H9 (cell line): ENCODE data around the gene ZDHHC3. TPM values are rescaled to one million over a fixed set of nuclear protein-coding genes. Genes with fewer than 3 reads are reported as not detected.

Experiments
- DNase-seq: peaks from one replicate; pipeline ENCODE4 v3.0.0-alpha.2; 2017
- H2AFZ ChIP-seq: one replicate; pipeline ENCODE4 v1.6.1; 2013; ENCODE audit warnings: mild to moderate bottlenecking, low read length, control low read depth, moderate library complexity
- H2AK5ac ChIP-seq: 2 replicates; pipeline ENCODE4 v1.6.1; 2013; ENCODE audit warnings: low read length, control low read depth, mixed read lengths; ENCODE audit not compliant: insufficient read length
- H2BK120ac ChIP-seq: one replicate; pipeline ENCODE4 v1.6.1; 2013; ENCODE audit warnings: low read depth, mild to moderate bottlenecking, low read length, control low read depth, inconsistent platforms; ENCODE audit not compliant: poor library complexity, severe bottlenecking
- H2BK12ac ChIP-seq: 2 replicates; pipeline ENCODE4 v1.6.1; 2013; ENCODE audit warnings: low read length, control low read depth, mixed read lengths, low read depth; ENCODE audit not compliant: insufficient read length
- H2BK15ac ChIP-seq: 2 replicates; pipeline ENCODE4 v1.6.1; 2013; ENCODE audit warnings: low read depth, low read length, control low read depth
- H2BK20ac ChIP-seq: one replicate; pipeline ENCODE4 v1.6.1; 2013; ENCODE audit warnings: low read depth, mild to moderate bottlenecking, low read length, control low read depth, inconsistent platforms; ENCODE audit not compliant: poor library complexity, severe bottlenecking
- H2BK5ac ChIP-seq: 2 replicates; pipeline ENCODE4 v1.6.1; 2013; ENCODE audit warnings: low read length, control low read depth, mixed read lengths; ENCODE audit not compliant: insufficient read length
- H3K14ac ChIP-seq: 2 replicates; pipeline ENCODE4 v1.6.1; 2013; ENCODE audit warnings: low read length, control low read depth; ENCODE audit not compliant: insufficient read depth
- H3K18ac ChIP-seq: 2 replicates; pipeline ENCODE4 v1.6.1; 2013; ENCODE audit warnings: low read depth, mild to moderate bottlenecking, mixed read lengths, low read length, control low read depth; ENCODE audit not compliant: insufficient read length
- H3K23ac ChIP-seq: 2 replicates; pipeline ENCODE4 v1.6.1; 2013; ENCODE audit warnings: low read length, control low read depth, mixed read lengths, low read depth; ENCODE audit not compliant: insufficient read length
- H3K23me2 ChIP-seq: 2 replicates; pipeline ENCODE4 v1.6.1; 2013; ENCODE audit warnings: low read depth, mild to moderate bottlenecking, mixed read lengths, low read length, control low read depth; ENCODE audit not compliant: insufficient read length, poor library complexity, severe bottlenecking
- H3K27ac ChIP-seq: 2 replicates; pipeline ENCODE4 v1.5.1; 2013; ENCODE audit warnings: low read length, control low read depth, mixed read lengths, low read depth; ENCODE audit not compliant: insufficient read length
- H3K27me3 ChIP-seq: 2 replicates; pipeline ENCODE4 v1.6.1; 2013; ENCODE audit warnings: low read length, control low read depth, inconsistent platforms; ENCODE audit not compliant: insufficient read depth
- H3K4ac ChIP-seq: 2 replicates; pipeline ENCODE4 v1.6.1; 2013; ENCODE audit warnings: low read depth, mild to moderate bottlenecking, control low read depth, inconsistent platforms, low read length, moderate library complexity
- H3K4me1 ChIP-seq: 2 replicates; pipeline ENCODE4 v1.6.1; 2013; ENCODE audit warnings: low read length, control low read depth, inconsistent platforms; ENCODE audit not compliant: insufficient read depth
- H3K4me2 ChIP-seq: 2 replicates; pipeline ENCODE4 v1.6.1; 2013; ENCODE audit warnings: low read length, control low read depth, mixed read lengths; ENCODE audit not compliant: insufficient read length, insufficient read depth
- H3K56ac ChIP-seq: 2 replicates; pipeline ENCODE4 v1.6.1; 2013; ENCODE audit warnings: low read depth, mild to moderate bottlenecking, mixed read lengths, low read length, control low read depth; ENCODE audit not compliant: insufficient read length
- H3K79me1 ChIP-seq: 2 replicates; pipeline ENCODE4 v1.6.1; 2013; ENCODE audit warnings: low read depth, mild to moderate bottlenecking, moderate library complexity, low read length, control low read depth, inconsistent platforms; ENCODE audit not compliant: insufficient read depth, poor library complexity, severe bottlenecking
- H3K79me2 ChIP-seq: 2 replicates; pipeline ENCODE4 v1.6.1; 2013; ENCODE audit warnings: low read length, control low read depth, inconsistent platforms; ENCODE audit not compliant: insufficient read depth
- H3K9ac ChIP-seq: 2 replicates; pipeline ENCODE4 v1.6.1; 2013; ENCODE audit warnings: low read length, control low read depth, mixed read lengths; ENCODE audit not compliant: insufficient read length; ENCODE audit errors: extremely low read depth
- H3K9me3 ChIP-seq: one replicate; pipeline ENCODE4 v1.6.1; 2013; ENCODE audit warnings: low read depth, low read length, inconsistent platforms; ENCODE audit not compliant: control insufficient read depth
- H3T11ph ChIP-seq: one replicate; pipeline ENCODE4 v1.6.1; 2013; ENCODE audit warnings: mild to moderate bottlenecking, low read length, control low read depth, inconsistent platforms
- H4K20me1 ChIP-seq: one replicate; pipeline ENCODE4 v1.6.1; 2013; ENCODE audit not compliant: control insufficient read depth, insufficient read length, insufficient read depth
- H4K5ac ChIP-seq: 2 replicates; pipeline ENCODE4 v1.6.1; 2013; ENCODE audit warnings: low read depth, mild to moderate bottlenecking, mixed read lengths, low read length, control low read depth; ENCODE audit not compliant: insufficient read length
- H4K8ac ChIP-seq: replicated peaks from 2 replicates; pipeline ENCODE4 v1.6.1; 2013; ENCODE audit warnings: low read length, control low read depth, mixed read lengths, low read depth; ENCODE audit not compliant: insufficient read length
- H4K91ac ChIP-seq: 2 replicates; pipeline ENCODE4 v1.6.1; 2013; ENCODE audit warnings: low read depth, mild to moderate bottlenecking, moderate library complexity, mixed read lengths, low read length, control low read depth; ENCODE audit not compliant: insufficient read length
- H3K27ac Mint-ChIP-seq, 3 experiments: 2 replicates in 2 of 3; 3 replicates in 1 of 3; pipeline ENCODE4 v1.8.0; 2020 to 2021; ENCODE audit warnings: mixed read lengths in 3 of 3, mild to moderate bottlenecking in 1 of 3, moderate library complexity in 1 of 3
- H3K27me3 Mint-ChIP-seq: 2 replicates; pipeline ENCODE4 v1.8.0; 2021; ENCODE audit warnings: low read depth, mild to moderate bottlenecking, moderate library complexity, mixed read lengths
- H3K36me3 Mint-ChIP-seq, 3 experiments: 2 replicates in 2 of 3; 3 replicates in 1 of 3; pipeline ENCODE4 v1.8.0; 2020 to 2021; ENCODE audit warnings: low read depth in 3 of 3, mixed read lengths in 3 of 3; ENCODE audit not compliant: insufficient read depth in 1 of 3
- H3K4me1 Mint-ChIP-seq, 2 experiments: 2 replicates each; pipeline ENCODE4 v1.8.0; 2020; ENCODE audit warnings: mixed read lengths in 2 of 2
- H3K4me3 Mint-ChIP-seq, 2 experiments: 2 replicates in 1 of 2; 3 replicates in 1 of 2; pipeline ENCODE4 v1.8.0; 2020 to 2021; ENCODE audit warnings: mild to moderate bottlenecking in 2 of 2, mixed read lengths in 2 of 2, moderate library complexity in 1 of 2
- H3K9me3 Mint-ChIP-seq, 2 experiments: 2 replicates in 1 of 2; 3 replicates in 1 of 2; pipeline ENCODE4 v1.8.0; 2020; ENCODE audit warnings: mild to moderate bottlenecking in 2 of 2, mixed read lengths in 2 of 2, moderate library complexity in 1 of 2
- WGBS: extraction: QIAGEN DNeasy Blood & Tissue Kit; methylation state at CpG from one replicate; pipeline ENCODE4 v1.1.7; 2013; ENCODE audit warnings: missing lambda C conversion rate, low lambda C conversion rate, mixed read lengths; ENCODE audit not compliant: insufficient read length; ENCODE audit errors: extremely low coverage; 5-methylcytosine and 5-hydroxymethylcytosine counted together
- total RNA-seq: library from RNA; stranded (reverse); gene quantifications from 2 replicates; pipeline ENCODE4 v1.2.1, GENCODE V29; 2021
- TF ChIP-seq, protein P1 (sequence below): fragments of 200-600 bp; sonication (generic); conservative IDR thresholded peaks from 3 replicates; pipeline ENCODE4 v1.8.0; 2021; ENCODE audit warnings: antibody characterized with exemption, mild to moderate bottlenecking

The ZDHHC3 gene
- total RNA-seq, 1 experiment from 2014 or later: 71.3 TPM

DNA sequence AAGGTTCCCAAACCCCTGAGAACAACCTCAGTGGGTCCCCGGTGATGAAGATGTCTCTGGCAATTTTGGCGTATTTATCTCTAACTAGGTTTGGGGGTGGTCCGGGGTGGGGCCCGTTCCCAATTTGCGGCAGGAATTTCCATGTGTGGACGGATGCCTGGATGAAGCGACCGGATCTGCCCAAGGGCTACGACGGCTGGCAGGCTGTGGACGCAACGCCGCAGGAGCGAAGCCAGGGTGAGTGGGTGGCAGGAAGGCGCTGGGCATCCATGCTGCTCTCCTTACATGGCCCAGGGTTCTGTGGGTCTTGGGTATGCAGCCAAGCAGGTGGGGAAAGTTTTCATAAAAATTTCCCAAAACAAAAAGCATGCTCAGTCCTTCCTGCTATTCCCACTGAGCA lies 72.2 kb downstream of the ZDHHC3 start:
- Histone ChIP-seq H3K56ac (no peak overlapping the region), H4K8ac (no peak overlapping the region), H3K4me1 (no peaks in the 10 kb centered on the region), H2BK120ac (no peak overlapping the region), H3K79me2 (no peaks in the 10 kb centered on the region), H3K23ac (no peak overlapping the region), H3K4ac (no peak overlapping the region), H2BK20ac (no peak overlapping the region), H2BK5ac (no peak overlapping the region), H3K4me2 (no peak overlapping the region), H3K14ac (no peak overlapping the region), H4K5ac (no peak overlapping the region), H3K9ac (no peak overlapping the region), H2BK15ac (no peak overlapping the region), H3K79me1 (no peaks in the 10 kb centered on the region), H3T11ph (no peak overlapping the region), H3K27ac (no peak overlapping the region), H4K20me1 (no peaks in the 10 kb centered on the region), H2BK12ac (no peak overlapping the region), H2AK5ac (no peak overlapping the region), H3K18ac (no peak overlapping the region), H4K91ac (no peak overlapping the region), H3K9me3 (peaks cover 7% of the 10 kb centered on the region), H2AFZ (no peak overlapping the region), H3K27me3 (no peaks in the 10 kb centered on the region), H3K23me2 (no peaks in the 10 kb centered on the region)
- WGBS: no CpG with 5 or more reads among the region's 15 CpGs
- Mint-ChIP-seq H3K27ac (no peak overlapping the region), H3K4me3 (no peak overlapping the region), H3K4me1 (peaks cover 19 to 20% of the 10 kb centered on the region in 2 experiments), H3K36me3 (no peaks in the 10 kb centered on the region), H3K9me3 (no peaks in the 10 kb centered on the region), H3K27me3 (peaks cover 8% of the 10 kb centered on the region)
- no peak for DNase-seq
- TF ChIP-seq, protein P1, sequence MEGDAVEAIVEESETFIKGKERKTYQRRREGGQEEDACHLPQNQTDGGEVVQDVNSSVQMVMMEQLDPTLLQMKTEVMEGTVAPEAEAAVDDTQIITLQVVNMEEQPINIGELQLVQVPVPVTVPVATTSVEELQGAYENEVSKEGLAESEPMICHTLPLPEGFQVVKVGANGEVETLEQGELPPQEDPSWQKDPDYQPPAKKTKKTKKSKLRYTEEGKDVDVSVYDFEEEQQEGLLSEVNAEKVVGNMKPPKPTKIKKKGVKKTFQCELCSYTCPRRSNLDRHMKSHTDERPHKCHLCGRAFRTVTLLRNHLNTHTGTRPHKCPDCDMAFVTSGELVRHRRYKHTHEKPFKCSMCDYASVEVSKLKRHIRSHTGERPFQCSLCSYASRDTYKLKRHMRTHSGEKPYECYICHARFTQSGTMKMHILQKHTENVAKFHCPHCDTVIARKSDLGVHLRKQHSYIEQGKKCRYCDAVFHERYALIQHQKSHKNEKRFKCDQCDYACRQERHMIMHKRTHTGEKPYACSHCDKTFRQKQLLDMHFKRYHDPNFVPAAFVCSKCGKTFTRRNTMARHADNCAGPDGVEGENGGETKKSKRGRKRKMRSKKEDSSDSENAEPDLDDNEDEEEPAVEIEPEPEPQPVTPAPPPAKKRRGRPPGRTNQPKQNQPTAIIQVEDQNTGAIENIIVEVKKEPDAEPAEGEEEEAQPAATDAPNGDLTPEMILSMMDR: no peak
